HEK293T (cell line): Measurements from ENCODE around the gene PIANP.

Experiments
- ARNT ChIP-seq: fragments of 450-650 bp; IDR thresholded peaks from 2 replicates; pipeline ENCODE4 v1.6.1; 2017; ENCODE audit warnings: mild to moderate bottlenecking
- BHLHE40 ChIP-seq: fragments of 450-650 bp; IDR thresholded peaks from 2 replicates; pipeline ENCODE4 v1.6.1; 2016; ENCODE audit warnings: mild to moderate bottlenecking, moderate library complexity, borderline replicate concordance
- ELF4 ChIP-seq: fragments of 450-650 bp; IDR thresholded peaks from 2 replicates; pipeline ENCODE4 v1.6.1; 2017; ENCODE audit warnings: antibody characterized with exemption
- FOXA1 ChIP-seq: fragments of 450-650 bp; IDR thresholded peaks from 2 replicates; pipeline ENCODE4 v1.6.1; 2016; ENCODE audit warnings: mild to moderate bottlenecking
- NFRKB ChIP-seq: fragments of 450-650 bp; IDR thresholded peaks from 2 replicates; pipeline ENCODE4 v1.6.1; 2016; ENCODE audit warnings: mild to moderate bottlenecking, moderate library complexity
- SUZ12 ChIP-seq: fragments of 450-650 bp; IDR thresholded peaks from 2 replicates; pipeline ENCODE4 v1.6.1; 2016; ENCODE audit warnings: mild to moderate bottlenecking

DNA sequence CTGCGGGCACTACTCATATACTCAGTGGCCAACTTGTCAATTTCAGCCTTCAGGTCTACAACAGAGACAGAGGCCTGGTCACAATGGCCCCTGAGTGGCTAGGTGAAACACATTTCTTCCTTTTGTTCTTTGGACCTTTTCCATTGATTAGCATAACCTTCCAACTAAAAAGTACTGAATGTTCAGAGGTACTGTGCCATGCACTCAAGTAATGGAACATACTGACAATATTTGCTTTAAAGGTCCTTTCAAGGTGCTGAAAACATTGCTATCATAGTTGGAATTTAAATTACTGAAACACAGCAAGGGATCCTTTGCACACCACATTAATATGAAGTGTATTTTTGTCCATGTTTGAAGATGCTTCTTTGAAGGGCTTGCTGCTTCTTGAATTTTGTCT, 47.3 kb downstream of the PIANP start:
- TF ChIP-seq BHLHE40 = no peak
- no peak for TF ChIP-seq SUZ12
- TF ChIP-seq ELF4 = no peak
- TF ChIP-seq FOXA1 = no peak
- no peak for TF ChIP-seq NFRKB
- TF ChIP-seq ARNT = no peak
